ENCODE measurements around the gene CCDC91.

GRCh38 chr12:28257411-28257810, 67.2 kb downstream of the CCDC91 start:
- TF ChIP-seq RAD21 (IDR thresholded peaks at IDR 0.05; ENCODE audit: low read length) (no peak), CTCF (conservative IDR thresholded peaks at IDR 0.05; ENCODE audit: low read depth, low read length) (no peak), RCOR1 (IDR thresholded peaks at IDR 0.05; ENCODE audit: insufficient replicate concordance, low read length) (no peak), MXI1 (IDR thresholded peaks at IDR 0.05; ENCODE audit: borderline replicate concordance, low read depth, low read length) (no peak), SMC3 (IDR thresholded peaks at IDR 0.05; ENCODE audit: low read depth, low read length) (no peak), POLR2A (IDR thresholded peaks at IDR 0.05; ENCODE audit: low read depth, low read length) (no peak), FOS (IDR thresholded peaks at IDR 0.05; ENCODE audit: low read depth, low read length) (no peak), MAZ (IDR thresholded peaks at IDR 0.05; ENCODE audit: borderline replicate concordance, low read depth, low read length) (no peak), RFX5 (IDR thresholded peaks at IDR 0.05; ENCODE audit: low read depth, low read length) (no peak), CHD1 (IDR thresholded peaks at IDR 0.05; ENCODE audit: low read depth, low read length) (no peak)

Measured in IMR-90 (cell line).